LNCaP clone FGC (cell line): Measurements from ENCODE around the gene ITGBL1.
"Not testable (repeated sequence)": the region's sequence is repeated elsewhere in the genome, so short reads cannot be mapped to it uniquely, and the experiment has no call there.

Source experiments
- DNase-seq: peaks from one replicate; pipeline ENCODE4 v3.0.0-alpha.2; 2011; ENCODE audit warnings: low read depth
- H3K4me3 ChIP-seq: 2 replicates; pipeline ENCODE4 v1.5.1; 2011; ENCODE audit warnings: mild to moderate bottlenecking, low read depth, low read length, control low read depth
- TF ChIP-seq, protein P1 (sequence below): IDR thresholded peaks from 2 replicates; pipeline ENCODE4 v1.5.1; 2012; ENCODE audit warnings: mild to moderate bottlenecking; ENCODE audit not compliant: control insufficient read depth, insufficient read depth; ENCODE audit errors: extremely low read depth

The ITGBL1 gene

GRCh38 chr13:101536079-101536478 is 83.6 kb downstream of the ITGBL1 start:
- no peak for DNase-seq
- H3K4me3 ChIP-seq: no peak overlapping the region
- TF ChIP-seq, protein P1, sequence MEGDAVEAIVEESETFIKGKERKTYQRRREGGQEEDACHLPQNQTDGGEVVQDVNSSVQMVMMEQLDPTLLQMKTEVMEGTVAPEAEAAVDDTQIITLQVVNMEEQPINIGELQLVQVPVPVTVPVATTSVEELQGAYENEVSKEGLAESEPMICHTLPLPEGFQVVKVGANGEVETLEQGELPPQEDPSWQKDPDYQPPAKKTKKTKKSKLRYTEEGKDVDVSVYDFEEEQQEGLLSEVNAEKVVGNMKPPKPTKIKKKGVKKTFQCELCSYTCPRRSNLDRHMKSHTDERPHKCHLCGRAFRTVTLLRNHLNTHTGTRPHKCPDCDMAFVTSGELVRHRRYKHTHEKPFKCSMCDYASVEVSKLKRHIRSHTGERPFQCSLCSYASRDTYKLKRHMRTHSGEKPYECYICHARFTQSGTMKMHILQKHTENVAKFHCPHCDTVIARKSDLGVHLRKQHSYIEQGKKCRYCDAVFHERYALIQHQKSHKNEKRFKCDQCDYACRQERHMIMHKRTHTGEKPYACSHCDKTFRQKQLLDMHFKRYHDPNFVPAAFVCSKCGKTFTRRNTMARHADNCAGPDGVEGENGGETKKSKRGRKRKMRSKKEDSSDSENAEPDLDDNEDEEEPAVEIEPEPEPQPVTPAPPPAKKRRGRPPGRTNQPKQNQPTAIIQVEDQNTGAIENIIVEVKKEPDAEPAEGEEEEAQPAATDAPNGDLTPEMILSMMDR: no peak

DNA sequence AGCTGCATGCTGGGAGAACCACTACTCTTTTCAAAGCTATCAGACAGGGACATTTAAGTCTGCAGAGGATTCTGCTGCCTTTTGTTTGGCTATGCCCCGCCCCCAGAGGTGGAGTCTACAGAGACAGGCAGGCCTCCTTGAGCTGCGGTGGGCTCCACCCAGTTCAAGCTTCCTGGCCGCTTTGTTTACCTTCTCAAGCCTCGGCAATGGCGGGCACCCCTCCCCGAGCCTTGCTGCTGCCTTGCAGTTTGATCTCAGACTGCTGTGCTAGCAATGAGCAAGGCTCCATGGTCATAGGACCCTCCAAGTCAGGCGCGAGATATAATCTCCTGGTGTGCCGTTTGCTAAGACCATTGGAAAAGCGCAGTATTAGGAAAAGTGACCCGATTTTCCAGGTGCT is 92.1 kb downstream of the ITGBL1 start:
- H3K4me3 ChIP-seq, DNase-seq: not testable (repeated sequence)

- DNase-seq: no peak
- no peak overlapping the region for H3K4me3 ChIP-seq
- TF ChIP-seq, protein P1: no peak
Measured at GRCh38 chr13:101544979-101545378, 92.5 kb downstream of the ITGBL1 start.

- TF ChIP-seq, protein P1: no peak
- DNase-seq: no peak
- no peak overlapping the region for H3K4me3 ChIP-seq
Measured at GRCh38 chr13:101545521-101545920, 93.0 kb downstream of the ITGBL1 start.

DNA sequence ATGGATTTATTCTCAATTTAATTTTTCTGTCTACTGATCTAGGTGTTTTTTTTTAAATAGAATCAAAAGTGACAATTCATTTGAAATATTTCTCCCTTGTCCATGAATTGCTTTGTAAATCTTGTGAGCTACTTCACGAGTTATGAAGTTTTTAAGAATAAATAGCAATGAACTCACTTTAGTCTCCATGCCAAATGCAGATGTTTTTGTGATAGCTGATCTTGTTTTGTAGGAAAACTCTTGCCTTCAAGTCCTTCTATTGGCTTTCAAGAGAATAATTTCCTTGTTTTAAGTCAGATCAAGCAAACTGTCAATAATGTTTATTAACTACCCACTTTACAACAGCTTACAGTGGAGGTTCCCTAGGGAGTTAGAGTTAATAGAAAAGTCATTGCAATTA is 99.8 kb downstream of the ITGBL1 start:
- no peak for DNase-seq
- TF ChIP-seq, protein P1: no peak
- H3K4me3 ChIP-seq: no peak overlapping the region

- TF ChIP-seq, protein P1: no peak
- H3K4me3 ChIP-seq: no peak overlapping the region
- DNase-seq: no peak
Measured at GRCh38 chr13:101552786-101553185, 100.3 kb downstream of the ITGBL1 start.

DNA sequence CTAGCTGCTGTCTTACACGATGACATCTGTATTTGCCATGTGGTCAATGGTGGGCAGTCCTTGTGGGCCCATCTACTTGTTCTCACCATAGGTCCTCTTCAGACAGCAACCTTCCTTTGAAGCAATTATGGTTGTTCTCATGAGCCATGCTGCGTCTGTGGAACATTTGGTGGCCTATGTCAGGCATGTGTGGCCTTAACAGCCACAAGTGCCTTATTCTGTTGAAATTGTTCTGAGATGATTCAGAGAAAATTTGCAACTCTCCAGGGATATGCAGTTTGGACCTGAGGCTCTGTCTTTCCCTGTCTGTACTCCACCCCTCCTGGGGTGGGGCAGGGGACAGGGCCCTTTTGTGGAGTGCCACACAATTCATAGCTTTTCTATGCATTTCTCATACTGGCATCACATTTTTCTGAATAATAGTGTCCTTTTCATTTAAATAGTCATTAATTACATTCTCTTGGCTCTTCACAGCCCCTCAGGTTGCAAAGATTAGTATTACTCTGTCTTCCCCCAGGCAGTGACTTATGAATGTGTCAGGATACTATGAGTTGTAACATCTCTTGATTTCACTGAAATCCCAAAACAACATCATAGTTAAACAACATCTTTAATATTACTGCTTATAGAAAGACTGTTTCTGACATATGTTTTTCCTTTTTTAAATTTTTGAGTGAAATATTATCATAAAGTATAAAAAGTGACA is 102.1 kb downstream of the ITGBL1 start:
- TF ChIP-seq, protein P1: no peak
- no peak overlapping the region for H3K4me3 ChIP-seq
- DNase-seq: no peak

DNA sequence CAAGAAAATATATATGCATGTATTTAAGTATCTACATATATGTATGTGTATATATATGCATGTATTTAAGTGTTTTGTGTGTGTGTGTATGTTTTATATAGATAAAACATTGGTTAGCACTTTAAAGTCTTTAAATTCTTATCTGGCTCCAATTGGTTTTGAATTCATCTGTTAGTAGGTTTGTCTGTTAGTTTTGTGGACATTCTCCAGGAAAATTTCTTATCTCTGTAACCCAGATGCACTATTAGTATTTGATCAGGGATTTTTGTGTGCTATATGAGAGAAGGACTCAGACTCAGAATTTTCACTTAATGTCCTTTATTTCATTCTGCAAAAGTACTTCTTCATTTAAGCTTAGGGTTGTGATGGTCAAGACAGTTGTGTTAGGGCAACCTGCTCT is 103.1 kb downstream of the ITGBL1 start:
- TF ChIP-seq, protein P1: no peak
- no peak overlapping the region for H3K4me3 ChIP-seq
- no peak for DNase-seq
